GM12878 (cell line): ENCODE measurements around the gene HS6ST1. TPM values are rescaled to one million over a fixed set of nuclear protein-coding genes. Genes with fewer than 3 reads are reported as not detected.

Experiments used
- ATAC-seq: fragments of 200-7000 bp; cut with Tn5 transposase; 3 replicates; pipeline ENCODE4 v1.9.1; 2020; ENCODE audit warnings: mild to moderate bottlenecking, moderate library complexity
- BruUV-seq: library from RNA; stranded (reverse); fragments of 400-500 nt; replicated peaks from 2 replicates; lab custom pipeline; 2021; lab: Mats Ljungman, UMichigan
- CTCF ChIA-PET: fragments of 300-600 bp; sonication (Branson Sonifier 250); formaldehyde crosslinking; extraction: SDS; loops from one replicate; lab custom pipeline; 2021; ENCODE audit warnings: inconsistent platforms; lab: Yijun Ruan, JAX
- POLR2A ChIA-PET: fragments of 350-600 bp; formaldehyde crosslinking; extraction: SDS; loops from one replicate; lab custom pipeline; 2021; ENCODE audit warnings: inconsistent platforms; lab: Charles Lee
- RAD21 ChIA-PET: fragments of 300-600 bp; sonication (Branson Sonifier 250); formaldehyde crosslinking; loops from one replicate; lab custom pipeline; 2023; ENCODE audit warnings: antibody characterized with exemption; ENCODE audit not compliant: unreplicated experiment; lab: Charles Lee
- SMC1A ChIA-PET: fragments of 300-600 bp; sonication (Branson Sonifier 250); formaldehyde crosslinking; loops from one replicate; lab custom pipeline; 2023; ENCODE audit not compliant: unreplicated experiment, uncharacterized antibody; lab: Charles Lee
- DNase-seq: peaks from one replicate; pipeline ENCODE4 v3.0.0-alpha.2; 2011; ENCODE audit warnings: low read depth, low spot score
- FAIRE-seq: peaks from 3 replicates; lab custom pipeline; 2011; peaks lifted over from hg19 to GRCh38; lab: Jason Lieb, UNC
- H2AFZ ChIP-seq: 2 replicates; pipeline ENCODE4 v1.6.0; 2011; ENCODE audit warnings: low read depth, low read length, control low read depth; ENCODE audit not compliant: control insufficient read depth
- H3K27ac ChIP-seq: 2 replicates; pipeline ENCODE4 v1.5.1; 2011; ENCODE audit warnings: control low read depth; ENCODE audit not compliant: control insufficient read depth, insufficient read depth
- H3K27me3 ChIP-seq, 2 experiments: replicated peaks in 1 of 2; 2 replicates each; pipeline versions ENCODE4 v1.6.0 to v1.6.1; 2011; ENCODE audit warnings: low read length in 1 of 2; ENCODE audit not compliant: control insufficient read depth in 2 of 2, insufficient read depth in 2 of 2
- H3K36me3 ChIP-seq, 2 experiments: 2 replicates each; pipeline ENCODE4 v1.5.1; 2011; ENCODE audit warnings: low read length in 1 of 2; ENCODE audit not compliant: control insufficient read depth in 2 of 2, insufficient read depth in 2 of 2
- H3K4me1 ChIP-seq: 2 replicates; pipeline ENCODE4 v1.6.1; 2011; ENCODE audit warnings: mild to moderate bottlenecking, low read length, moderate library complexity, mixed read lengths; ENCODE audit not compliant: control insufficient read depth, insufficient read depth
- H3K4me2 ChIP-seq: 2 replicates; pipeline ENCODE4 v1.6.0; 2011; ENCODE audit warnings: control low read depth; ENCODE audit not compliant: control insufficient read depth, insufficient read depth
- H3K4me3 ChIP-seq: fragments of 200-600 bp; sonication (generic); 2 replicates; pipeline ENCODE4 v1.5.1; 2016
- H3K79me2 ChIP-seq: 2 replicates; pipeline ENCODE4 v1.6.0; 2011; ENCODE audit warnings: low read length; ENCODE audit not compliant: control insufficient read depth, insufficient read depth
- H3K9ac ChIP-seq: 2 replicates; pipeline ENCODE4 v1.8.0; 2011; ENCODE audit warnings: low read length, control low read depth, mixed read lengths; ENCODE audit not compliant: control insufficient read depth, insufficient read depth
- H3K9me3 ChIP-seq: replicated peaks from 3 replicates; pipeline ENCODE4 v1.5.1; 2011; ENCODE audit warnings: mild to moderate bottlenecking, low read length; ENCODE audit not compliant: control insufficient read depth, insufficient read depth
- H4K20me1 ChIP-seq: 2 replicates; pipeline ENCODE4 v1.6.0; 2011; ENCODE audit not compliant: control insufficient read depth, insufficient read depth
- DPF2 ChIP-seq: fragments of 450-650 bp; IDR thresholded peaks from 2 replicates; pipeline ENCODE4 v1.6.1; 2017; ENCODE audit warnings: mild to moderate bottlenecking
- ELK1 ChIP-seq: IDR thresholded peaks from 2 replicates; pipeline ENCODE4 v1.6.1; 2012; ENCODE audit warnings: low read depth, low read length, improper control_type of control experiment
- FOS ChIP-seq: IDR thresholded peaks from 3 replicates; pipeline ENCODE4 v1.6.1; 2011; ENCODE audit warnings: borderline replicate concordance; ENCODE audit not compliant: insufficient read length; ENCODE audit errors: extremely low read depth
- GABPA ChIP-seq: IDR thresholded peaks from 2 replicates; pipeline ENCODE4 v1.6.1; 2014; ENCODE audit warnings: antibody characterized with exemption, low read depth, mild to moderate bottlenecking, inconsistent platforms
- KAT2A ChIP-seq: conservative IDR thresholded peaks from 2 replicates; pipeline ENCODE4 v1.6.1; 2011; ENCODE audit warnings: low read depth, low read length; ENCODE audit not compliant: control insufficient read depth
- LARP7 ChIP-seq: fragments of 450-650 bp; IDR thresholded peaks from 2 replicates; pipeline ENCODE4 v1.6.1; 2017; ENCODE audit warnings: mild to moderate bottlenecking
- PML ChIP-seq: IDR thresholded peaks from 2 replicates; pipeline ENCODE4 v1.6.1; 2012; ENCODE audit warnings: low read length, inconsistent platforms
- PRDM15 ChIP-seq: fragments of 450-650 bp; formaldehyde crosslinking; IDR thresholded peaks from 2 replicates; pipeline ENCODE4 v1.4.0; 2020; ENCODE audit warnings: mild to moderate bottlenecking, moderate library complexity
- SIN3A ChIP-seq: IDR thresholded peaks from 2 replicates; pipeline ENCODE4 v1.6.1; 2012; ENCODE audit warnings: low read depth, low read length, improper control_type of control experiment
- SMARCA5 ChIP-seq: fragments of 450-650 bp; IDR thresholded peaks from 2 replicates; pipeline ENCODE4 v1.6.1; 2017; ENCODE audit warnings: mild to moderate bottlenecking
- SREBF2 ChIP-seq: IDR thresholded peaks from 2 replicates; pipeline ENCODE4 v1.6.1; 2012; ENCODE audit warnings: mild to moderate bottlenecking, low read length
- STAT1 ChIP-seq: fragments of 450-650 bp; conservative IDR thresholded peaks from 2 replicates; pipeline ENCODE4 v1.6.1; 2014; ENCODE audit warnings: antibody characterized with exemption, mild to moderate bottlenecking
- ZBTB33 ChIP-seq: fragments of 450-650 bp; IDR thresholded peaks from 2 replicates; pipeline ENCODE4 v1.6.1; 2017; ENCODE audit warnings: mild to moderate bottlenecking
- WGBS: methylation state at CpG from one replicate; pipeline ENCODE4 v1.1.6; 2016; ENCODE audit warnings: low lambda C conversion rate; ENCODE audit not compliant: insufficient replicate concordance, insufficient coverage; ENCODE audit errors: missing lambda C conversion rate; 5-methylcytosine and 5-hydroxymethylcytosine counted together
- in situ Hi-C: fragments of 300-500 bp; cut with MboI; formaldehyde crosslinking; loops from 9 replicates; pipeline ENCODE4 v1.14.3; 2018; ENCODE audit warnings: mixed read lengths
- intact Hi-C: fragments of 100-400 bp; cut with micrococcal nuclease; formaldehyde crosslinking; loops from one replicate; pipeline ENCODE4 v1.14.2; 2022; ENCODE audit not compliant: unreplicated experiment
- polyA plus RNA-seq, 11 experiments: library from polyadenylated mRNA; depleted of rRNA in 4 of 11; unstranded in 6 of 11; stranded (reverse) in 5 of 11; fragments of >200 nt; fragmentation: Nextera tagmentation in 4 of 11; fragmentation: Illumina TruSeq in 1 of 11; extraction: Ambion mirVana in 4 of 11; extraction: Trizol in 1 of 11; gene quantifications; 1 replicate in 1 of 11; 2 replicates in 10 of 11; pipeline versions ENCODE4 v1.2.1 to v1.2.3, GENCODE V29; 2011 to 2016; ENCODE audit warnings: inconsistent platforms in 2 of 11, missing spikeins in 2 of 11, low read depth in 1 of 11
- total RNA-seq, 4 experiments: library from RNA; depleted of rRNA in 3 of 4; stranded (reverse); fragments of >200 nt in 3 of 4; fragmentation: Illumina TruSeq in 1 of 4; extraction: Trizol in 1 of 4; gene quantifications; 2 replicates each; pipeline versions ENCODE4 v1.2.1 to v1.2.3, GENCODE V29; 2013 to 2021

The HS6ST1 gene
- total and polyA plus RNA-seq, 10 of the 15 experiments (the other 5 are each of a cell fraction or from before 2014, with no cell fraction given): 0.48 to 17.0 (median 4.7) TPM

- Histone ChIP-seq H3K4me1 (no peaks in the 10 kb centered on the region), H3K36me3 (no peaks in the 10 kb centered on the region), H3K27ac (no peak overlapping the region), H3K9ac (no peak overlapping the region), H3K4me2 (no peak overlapping the region), H3K4me3 (no peak overlapping the region), H2AFZ (no peak overlapping the region), H3K79me2 (no peaks in the 10 kb centered on the region), H3K9me3 (no peaks in the 10 kb centered on the region), H4K20me1 (no peaks in the 10 kb centered on the region), H3K27me3 (no peaks in the 10 kb centered on the region; a peak in 2 of 4 replicates)
- ChIA-PET RAD21 (no interaction called here), SMC1A (no interaction called here), POLR2A (no interaction called here), CTCF (no interaction called here)
- FAIRE-seq: no peak
- intact Hi-C loops: no loop called here
- no peak for TF ChIP-seq LARP7
- TF ChIP-seq ZBTB33: no peak
- TF ChIP-seq GABPA: no peak
- TF ChIP-seq KAT2A: no peak
- no peak for TF ChIP-seq PRDM15 (CRISPR knock-in tag)
- TF ChIP-seq DPF2: no peak
- TF ChIP-seq FOS: no peak
- TF ChIP-seq PML: no peak
- no peak for TF ChIP-seq SIN3A
- no peak for TF ChIP-seq SREBF2
- TF ChIP-seq STAT1: no peak
- TF ChIP-seq SMARCA5: no peak
- TF ChIP-seq ELK1: no peak
- DNase-seq: no peak
- in situ Hi-C loops: no loop called here
- 8% methylated on average over 10 of the region's 10 CpGs for WGBS
- no peak for ATAC-seq
- BruUV-seq: no TSS peak
Measured at GRCh38 chr2:128366713-128367511, 48.2 kb upstream of the HS6ST1 start.
